Smooth muscle cell (in vitro differentiated cells): ENCODE results near the gene HMGB2. TPM values are rescaled to one million over a fixed set of nuclear protein-coding genes. Genes with fewer than 3 reads are reported as not detected.
A peak's percentile ranks its signal among the peaks of the same experiment; 100 is the strongest.

Source experiments
- DNase-seq: peaks from one replicate; lab custom pipeline; 2025; ENCODE audit not compliant: unreplicated experiment; lab: John Stamatoyannopoulos, UW
- H2AFZ ChIP-seq: fragments of 200-600 bp; sonication (generic); 2 replicates; pipeline ENCODE4 v1.6.0; 2016; ENCODE audit warnings: antibody characterized with exemption, low read depth, mild to moderate bottlenecking
- H3F3A ChIP-seq: fragments of 200-600 bp; sonication (generic); 2 replicates; pipeline ENCODE4 v1.6.0; 2017; ENCODE audit warnings: antibody characterized with exemption, low read depth
- H3K27ac ChIP-seq: fragments of 200-600 bp; sonication (generic); 2 replicates; pipeline ENCODE4 v1.5.1; 2016; ENCODE audit warnings: low read depth, mild to moderate bottlenecking
- H3K27me3 ChIP-seq: fragments of 200-600 bp; sonication (generic); 2 replicates; pipeline ENCODE4 v1.6.1; 2016; ENCODE audit warnings: low read depth, mild to moderate bottlenecking
- H3K36me3 ChIP-seq: fragments of 200-600 bp; sonication (generic); 2 replicates; pipeline ENCODE4 v1.5.1; 2016; ENCODE audit warnings: low read depth
- H3K4me1 ChIP-seq: fragments of 200-600 bp; sonication (generic); 2 replicates; pipeline ENCODE4 v1.5.1; 2016; ENCODE audit warnings: low read depth
- H3K4me2 ChIP-seq: fragments of 200-600 bp; sonication (generic); 2 replicates; pipeline ENCODE4 v1.6.0; 2016; ENCODE audit warnings: mild to moderate bottlenecking
- H3K4me3 ChIP-seq: fragments of 200-600 bp; sonication (generic); 2 replicates; pipeline ENCODE4 v1.5.1; 2016; ENCODE audit warnings: mild to moderate bottlenecking
- H3K79me2 ChIP-seq: fragments of 200-600 bp; sonication (generic); 2 replicates; pipeline ENCODE4 v1.6.0; 2016; ENCODE audit warnings: low read depth, mild to moderate bottlenecking
- H3K9ac ChIP-seq: fragments of 200-600 bp; sonication (generic); 2 replicates; pipeline ENCODE4 v1.6.0; 2016; ENCODE audit warnings: low read depth
- H3K9me3 ChIP-seq: fragments of 200-600 bp; sonication (generic); replicated peaks from 2 replicates; pipeline ENCODE4 v1.5.1; 2016; ENCODE audit warnings: low read depth
- H4K20me1 ChIP-seq: fragments of 200-600 bp; sonication (generic); 2 replicates; pipeline ENCODE4 v1.6.0; 2016; ENCODE audit warnings: low read depth
- WGBS: methylation state at CpG from one replicate; pipeline ENCODE4 v1.1.7; 2016; ENCODE audit warnings: low lambda C conversion rate; 5-methylcytosine and 5-hydroxymethylcytosine counted together
- polyA plus RNA-seq: library from polyadenylated mRNA; unstranded; fragments of >200 nt; fragmentation: Nextera tagmentation; extraction: Ambion mirVana; gene quantifications from 2 replicates; pipeline ENCODE4 v1.2.1, GENCODE V29; 2016
- total RNA-seq: library from RNA; depleted of rRNA; stranded (reverse); fragments of >200 nt; gene quantifications from 2 replicates; pipeline ENCODE4 v1.2.3, GENCODE V29; 2014
- TF ChIP-seq, protein P1 (sequence below): fragments of 200-600 bp; sonication (generic); IDR thresholded peaks from 2 replicates; pipeline ENCODE4 v1.5.1; 2017; ENCODE audit warnings: borderline replicate concordance, mild to moderate bottlenecking, antibody characterized with exemption; ENCODE audit not compliant: insufficient read depth, poor library complexity, severe bottlenecking

The HMGB2 gene
- total and polyA plus RNA-seq, 2 experiments from 2014 or later, result 22.6 to 54.9 TPM

DNA sequence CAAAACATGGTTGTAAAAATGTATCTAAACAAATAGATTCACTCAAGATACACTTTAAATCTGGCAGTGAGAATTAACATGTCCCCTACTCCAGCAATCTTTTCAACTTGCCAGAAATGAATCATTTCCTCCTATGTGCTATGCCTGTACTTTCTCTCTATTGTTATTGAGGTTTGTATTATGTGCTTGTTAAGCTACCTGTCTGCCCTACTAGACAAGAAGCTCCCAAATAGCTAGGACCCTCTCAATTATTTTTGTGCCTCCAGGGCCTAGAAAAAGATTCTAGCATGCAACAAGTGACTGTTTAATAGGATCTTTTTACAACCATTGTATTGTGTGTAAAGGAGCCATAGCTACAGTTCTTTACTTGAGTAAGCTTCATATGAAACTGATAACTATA, 33.1 kb upstream of the HMGB2 start:
- no peak for DNase-seq

DNA sequence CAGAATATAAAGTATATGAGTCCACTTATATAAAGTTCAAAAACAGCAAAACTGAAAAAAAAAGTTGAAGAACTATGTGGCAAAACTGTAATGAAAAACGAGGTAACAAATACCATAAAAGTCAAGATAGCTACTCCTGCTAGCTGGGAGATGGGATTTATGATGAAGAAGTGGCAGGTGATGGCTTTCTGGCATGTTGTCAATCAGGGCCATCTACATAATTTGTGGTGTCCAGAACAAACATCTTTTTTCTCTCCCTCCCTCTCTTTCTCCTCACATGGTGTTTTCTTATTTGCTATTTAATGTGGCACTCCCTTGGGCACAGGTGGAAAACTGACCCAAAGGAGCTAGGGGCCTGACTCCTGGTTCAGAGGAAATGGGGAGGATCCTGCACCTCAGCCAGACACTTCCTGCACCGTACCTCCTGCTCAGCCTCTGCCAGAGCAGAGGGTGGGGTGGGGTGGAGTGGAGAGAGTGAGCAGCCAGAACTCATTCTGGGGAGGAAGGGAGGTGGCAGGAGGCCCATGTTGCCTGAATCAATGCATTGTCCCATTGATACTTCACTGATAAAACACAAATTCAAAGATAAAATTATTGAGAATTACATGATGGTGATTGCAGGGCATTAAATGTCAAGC, 31.3 kb upstream of the HMGB2 start:
- Histone ChIP-seq H3K9me3 (no peaks in the 10 kb centered on the region), H3K27ac (no peak overlapping the region), H4K20me1 (no peaks in the 10 kb centered on the region), H3F3A (peaks cover 2% of the 10 kb centered on the region), H3K36me3 (no peaks in the 10 kb centered on the region), H2AFZ (no peak overlapping the region), H3K4me1 (no peaks in the 10 kb centered on the region), H3K4me2 (no peak overlapping the region), H3K79me2 (peaks cover 4% of the 10 kb centered on the region), H3K27me3 (no peaks in the 10 kb centered on the region), H3K9ac (no peak overlapping the region), H3K4me3 (no peak overlapping the region)
- no peak for DNase-seq
- TF ChIP-seq, protein P1, sequence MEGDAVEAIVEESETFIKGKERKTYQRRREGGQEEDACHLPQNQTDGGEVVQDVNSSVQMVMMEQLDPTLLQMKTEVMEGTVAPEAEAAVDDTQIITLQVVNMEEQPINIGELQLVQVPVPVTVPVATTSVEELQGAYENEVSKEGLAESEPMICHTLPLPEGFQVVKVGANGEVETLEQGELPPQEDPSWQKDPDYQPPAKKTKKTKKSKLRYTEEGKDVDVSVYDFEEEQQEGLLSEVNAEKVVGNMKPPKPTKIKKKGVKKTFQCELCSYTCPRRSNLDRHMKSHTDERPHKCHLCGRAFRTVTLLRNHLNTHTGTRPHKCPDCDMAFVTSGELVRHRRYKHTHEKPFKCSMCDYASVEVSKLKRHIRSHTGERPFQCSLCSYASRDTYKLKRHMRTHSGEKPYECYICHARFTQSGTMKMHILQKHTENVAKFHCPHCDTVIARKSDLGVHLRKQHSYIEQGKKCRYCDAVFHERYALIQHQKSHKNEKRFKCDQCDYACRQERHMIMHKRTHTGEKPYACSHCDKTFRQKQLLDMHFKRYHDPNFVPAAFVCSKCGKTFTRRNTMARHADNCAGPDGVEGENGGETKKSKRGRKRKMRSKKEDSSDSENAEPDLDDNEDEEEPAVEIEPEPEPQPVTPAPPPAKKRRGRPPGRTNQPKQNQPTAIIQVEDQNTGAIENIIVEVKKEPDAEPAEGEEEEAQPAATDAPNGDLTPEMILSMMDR, result no peak
- 71% methylated on average over 2 of the region's 2 CpGs for WGBS

More for the DNA sequence above, 33.1 kb upstream of the HMGB2 start:
- Histone ChIP-seq H4K20me1 (no peaks in the 10 kb centered on the region), H3K4me3 (no peak overlapping the region), H3K9me3 (no peaks in the 10 kb centered on the region), H3F3A (peaks cover 2% of the 10 kb centered on the region), H2AFZ (no peak overlapping the region), H3K4me1 (no peaks in the 10 kb centered on the region), H3K27me3 (no peaks in the 10 kb centered on the region), H3K79me2 (peaks cover 6% of the 10 kb centered on the region), H3K4me2 (peak overlapping the region; percentile 87), H3K9ac (no peak overlapping the region), H3K27ac (no peak overlapping the region), H3K36me3 (no peaks in the 10 kb centered on the region)
- TF ChIP-seq, protein P1, result no peak

DNA sequence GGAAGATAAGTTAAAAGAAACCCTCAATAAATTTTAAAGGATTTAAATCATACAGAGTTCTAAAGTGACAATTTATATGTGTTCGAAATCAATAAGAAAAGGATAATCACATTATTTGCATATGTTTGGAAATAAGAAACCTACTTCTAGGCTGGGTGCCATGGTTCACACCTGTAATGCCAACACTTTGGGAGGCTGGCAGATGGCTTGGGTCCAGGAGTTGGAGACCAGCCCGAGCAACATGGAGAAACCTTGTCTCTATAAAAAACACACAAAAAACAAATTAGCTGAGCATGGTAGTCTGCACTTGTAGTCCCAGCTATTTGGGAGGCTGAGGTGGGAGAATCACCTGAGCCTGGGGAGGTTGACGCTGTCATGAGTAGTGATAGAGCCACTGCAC, 28.5 kb upstream of the HMGB2 start:
- WGBS, result 90% methylated on average over 3 of the region's 3 CpGs
- Histone ChIP-seq H3K4me1 (no peaks in the 10 kb centered on the region), H3K27me3 (no peaks in the 10 kb centered on the region), H2AFZ (no peak overlapping the region), H3K36me3 (no peaks in the 10 kb centered on the region), H3K4me3 (no peak overlapping the region), H3K79me2 (no peaks in the 10 kb centered on the region), H3K9me3 (no peaks in the 10 kb centered on the region), H3K27ac (no peak overlapping the region), H3F3A (no peaks in the 10 kb centered on the region), H3K9ac (no peak overlapping the region), H4K20me1 (no peaks in the 10 kb centered on the region), H3K4me2 (no peak overlapping the region)
- DNase-seq, result no peak
- TF ChIP-seq, protein P1, result no peak

DNA sequence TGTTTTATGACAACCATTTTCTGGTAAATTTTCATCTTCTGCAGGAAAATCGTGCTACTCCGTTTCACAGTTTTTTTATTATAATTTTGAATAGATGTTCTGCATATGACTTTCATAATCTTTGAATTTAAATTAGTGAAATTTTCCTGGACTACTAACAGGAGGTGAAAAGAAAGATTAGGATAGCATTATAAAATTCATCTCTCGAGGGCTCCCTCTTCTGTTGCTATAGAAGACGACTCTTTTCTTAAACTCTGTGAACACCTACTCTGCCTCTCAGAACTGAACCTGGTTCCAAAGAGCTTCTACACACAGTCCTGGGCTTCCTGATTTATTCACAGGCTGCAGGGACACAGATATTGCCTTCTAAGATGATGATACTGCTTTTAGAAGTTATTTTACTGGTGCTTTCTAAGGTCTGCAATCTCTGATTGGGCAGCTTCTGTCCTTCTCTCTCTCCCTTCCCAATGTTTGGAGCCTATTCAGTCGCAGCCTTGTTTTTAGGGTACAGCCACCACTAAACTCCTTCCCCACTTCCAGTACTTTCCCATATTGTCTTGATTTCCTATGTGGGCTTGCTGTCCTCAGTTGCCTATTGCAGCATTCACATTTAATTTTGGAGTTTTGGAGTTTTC, 26.5 kb upstream of the HMGB2 start:
- Histone ChIP-seq H2AFZ (no peak overlapping the region), H3F3A (no peaks in the 10 kb centered on the region), H3K27ac (no peak overlapping the region), H4K20me1 (no peaks in the 10 kb centered on the region), H3K4me3 (no peak overlapping the region), H3K9me3 (no peaks in the 10 kb centered on the region), H3K9ac (no peak overlapping the region), H3K27me3 (no peaks in the 10 kb centered on the region), H3K4me2 (no peak overlapping the region), H3K36me3 (no peaks in the 10 kb centered on the region), H3K4me1 (no peaks in the 10 kb centered on the region), H3K79me2 (no peaks in the 10 kb centered on the region)
- TF ChIP-seq, protein P1, result peak; percentile 21
- no peak for DNase-seq
- WGBS, result 73% methylated on average over 5 of the region's 5 CpGs
